Spleen (tissue), 7 donors: ENCODE results near the gene PHOSPHO2.

ENCODE experiments used
- CTCF ChIP-seq, 11 experiments: fragments of 200-600 bp in 7 of 11; fragments of 450-650 bp in 4 of 11; sonication (generic) in 4 of 11; IDR thresholded peaks in 8 of 11; conservative IDR thresholded peaks in 3 of 11; 1 replicate in 7 of 11; 2 replicates in 4 of 11; pipeline versions ENCODE4 v1.4.0 to v1.8.0; 2016 to 2021; ENCODE audit warnings: antibody characterized with exemption in 11 of 11, inconsistent platforms in 4 of 11, mild to moderate bottlenecking in 1 of 11
- POLR2A ChIP-seq, 3 donors: fragments of 450-650 bp; IDR thresholded peaks; one replicate each; pipeline ENCODE4 v1.5.1; 2017; ENCODE audit warnings: antibody characterized with exemption in 3 of 3, mild to moderate bottlenecking in 1 of 3
- donor health status: DM: no; HTN: no; CAD: no; lungs with moderate emphysema.
- donor health status: DM: no; HTN: no; CAD: no.
- donor health status: DM: no; HTN: no; CAD: no.

GRCh38 chr2:169734169-169734847, 40.0 kb downstream of the PHOSPHO2 start:
- TF ChIP-seq POLR2A (IDR thresholded peaks at IDR 0.05), result no peak
- TF ChIP-seq CTCF (IDR thresholded peaks at IDR 0.05 in 8 of 11, conservative IDR thresholded peaks at IDR 0.05 in 3 of 11), result no peak
